Ovary (tissue), 3 donors: Measurements from ENCODE around the gene CALCOCO2.

Experiments
- CTCF ChIP-seq, 3 donors: fragments of 450-650 bp in 2 of 3; fragments of 200-600 bp in 1 of 3; IDR thresholded peaks; one replicate each; pipeline versions ENCODE4 v1.5.1 to v1.8.0; 2016 to 2022; ENCODE audit warnings: antibody characterized with exemption in 3 of 3, mild to moderate bottlenecking in 1 of 3
- EP300 ChIP-seq: sonication (generic); formaldehyde crosslinking; IDR thresholded peaks from one replicate; pipeline ENCODE4 v1.6.1; 2017; ENCODE audit warnings: antibody characterized with exemption
- POLR2A ChIP-seq: fragments of 450-650 bp; IDR thresholded peaks from one replicate; pipeline ENCODE4 v1.6.1; 2017; ENCODE audit warnings: antibody characterized with exemption, mild to moderate bottlenecking, moderate library complexity
- donor health status: DM: no; HTN: no; CAD: no.

DNA sequence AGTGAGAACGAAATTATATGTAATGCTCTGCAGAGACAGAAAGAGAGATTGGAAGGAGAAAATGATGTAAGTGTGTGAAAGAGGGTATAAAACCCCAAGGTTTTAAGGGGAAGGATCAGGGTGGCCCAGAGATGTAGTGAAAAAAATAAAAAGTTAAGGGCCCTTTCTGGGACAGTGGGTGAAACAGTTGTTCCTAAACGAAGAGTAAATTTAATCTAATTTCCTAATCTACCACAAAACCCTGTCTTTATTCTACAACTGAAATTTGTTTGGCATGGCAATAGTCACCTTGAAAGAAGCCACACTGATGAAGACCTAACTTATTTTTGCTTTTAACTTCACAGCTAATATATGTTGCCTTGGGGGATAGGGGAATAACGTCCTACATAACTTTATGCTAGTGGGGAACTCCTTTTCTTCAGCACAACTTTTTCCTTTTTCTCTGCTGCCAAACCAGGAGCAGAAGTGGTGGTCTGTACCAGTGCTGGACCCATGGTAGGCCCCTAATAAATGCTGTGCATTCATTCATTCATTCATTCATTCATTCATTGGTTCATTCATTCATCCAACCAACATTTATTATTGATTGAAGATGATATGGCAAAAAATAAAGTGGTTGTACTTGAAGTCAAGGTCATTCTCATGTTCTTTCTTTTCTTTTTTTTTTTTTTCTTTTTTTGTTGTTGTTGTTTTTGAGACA, 25.4 kb downstream of the CALCOCO2 start:
- TF ChIP-seq POLR2A (no peak), CTCF (IDR thresholded peaks at IDR 0.05) (no peak), EP300 (no peak)
